ENCODE data around the gene TMEM187. TPM values are rescaled to one million over a fixed set of nuclear protein-coding genes. Genes with fewer than 3 reads are reported as not detected.
A peak's percentile ranks its signal among the peaks of the same experiment; 100 is the strongest.

The TMEM187 gene, protein sequence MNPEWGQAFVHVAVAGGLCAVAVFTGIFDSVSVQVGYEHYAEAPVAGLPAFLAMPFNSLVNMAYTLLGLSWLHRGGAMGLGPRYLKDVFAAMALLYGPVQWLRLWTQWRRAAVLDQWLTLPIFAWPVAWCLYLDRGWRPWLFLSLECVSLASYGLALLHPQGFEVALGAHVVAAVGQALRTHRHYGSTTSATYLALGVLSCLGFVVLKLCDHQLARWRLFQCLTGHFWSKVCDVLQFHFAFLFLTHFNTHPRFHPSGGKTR
- 9.4 and 9.9 TPM in 2 replicates for total RNA-seq (2022)
- Bru-seq, nascent RNA = percentile 44 among the genes with signal in this experiment
- BruChase-seq, experiment 1, labeled RNA remaining after a 6-hour chase = percentile 51 among the genes with signal in this experiment
- BruChase-seq, experiment 2, labeled RNA remaining after a 2-hour chase = percentile 59 among the genes with signal in this experiment
- long read RNA-seq, transcript TMEM187-201 (2 exons, 1,880 nt) = major isoform, 13 of 16 reads
- long read RNA-seq, partial matches to known transcripts = 0 of 16 reads
- long read RNA-seq, other reads (novel, unspliced or antisense) = 3 of 16 reads

DNA sequence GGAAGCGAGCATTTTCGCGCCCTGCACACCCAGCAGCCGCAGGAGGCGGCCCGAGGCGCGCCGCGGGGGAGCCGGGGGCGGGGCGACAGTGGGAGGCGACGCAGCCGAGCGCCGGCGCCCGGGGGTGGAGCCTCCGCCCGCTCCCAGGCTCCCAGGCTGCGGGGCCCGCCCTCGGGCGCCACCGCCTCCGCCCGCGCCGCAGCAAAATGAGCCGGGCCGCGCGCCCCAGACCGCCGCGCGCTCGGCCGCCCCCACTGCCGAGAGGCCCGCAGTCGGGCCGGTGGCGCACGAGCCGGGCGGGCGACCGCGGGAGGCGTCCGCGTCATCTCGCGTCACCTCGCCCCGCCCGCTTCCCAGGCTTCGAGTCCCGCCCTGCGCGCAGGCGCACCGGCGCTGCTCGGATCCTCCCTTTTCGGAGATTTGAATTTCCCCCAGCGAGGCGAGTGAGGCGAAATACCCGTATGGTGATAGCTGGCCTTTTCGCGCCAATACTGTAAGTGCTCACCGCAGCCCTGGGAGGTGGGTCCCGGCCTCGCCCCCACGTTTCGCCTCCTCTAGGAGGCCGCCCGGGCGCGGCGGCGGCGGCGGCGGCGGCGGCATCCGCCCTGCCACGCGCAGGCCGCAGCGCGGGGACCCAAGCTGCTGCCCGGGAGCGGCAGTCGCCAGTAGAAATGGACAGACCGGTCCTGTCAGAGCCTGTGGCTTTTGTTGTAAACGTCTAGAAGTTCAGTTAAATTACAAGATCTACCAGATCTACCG is at the start of gene TMEM187:
TSS of gene TMEM187 (plus strand) at position 387 of the 759 bp plus-strand sequence. CDS start 9,309 bp downstream, outside the sequence.
- no peaks in the 10 kb centered on the region for H3K27me3 Mint-ChIP-seq (ENCODE audit: unreplicated experiment)
- peak within 1 kb of the TSS; percentile 98 for H3K27ac Mint-ChIP-seq (ENCODE audit: unreplicated experiment)
- H3K4me1 Mint-ChIP-seq (ENCODE audit: low read depth, unreplicated experiment) = peaks cover 21% of the 10 kb centered on the region
- H3K4me3 Mint-ChIP-seq (ENCODE audit: low read depth, unreplicated experiment) = peak within 1 kb of the TSS; percentile 89
- H3K36me3 Mint-ChIP-seq (ENCODE audit: insufficient read depth, unreplicated experiment) = peaks cover 58% of the 10 kb centered on the region
- peak; percentile 90 for DNase-seq
- intact Hi-C loops (cut with micrococcal nuclease; ENCODE audit: unreplicated experiment) = no loop called here
- no TSS peak for BruUV-seq (replicated peaks)
- TF ChIP-seq, protein P1, sequence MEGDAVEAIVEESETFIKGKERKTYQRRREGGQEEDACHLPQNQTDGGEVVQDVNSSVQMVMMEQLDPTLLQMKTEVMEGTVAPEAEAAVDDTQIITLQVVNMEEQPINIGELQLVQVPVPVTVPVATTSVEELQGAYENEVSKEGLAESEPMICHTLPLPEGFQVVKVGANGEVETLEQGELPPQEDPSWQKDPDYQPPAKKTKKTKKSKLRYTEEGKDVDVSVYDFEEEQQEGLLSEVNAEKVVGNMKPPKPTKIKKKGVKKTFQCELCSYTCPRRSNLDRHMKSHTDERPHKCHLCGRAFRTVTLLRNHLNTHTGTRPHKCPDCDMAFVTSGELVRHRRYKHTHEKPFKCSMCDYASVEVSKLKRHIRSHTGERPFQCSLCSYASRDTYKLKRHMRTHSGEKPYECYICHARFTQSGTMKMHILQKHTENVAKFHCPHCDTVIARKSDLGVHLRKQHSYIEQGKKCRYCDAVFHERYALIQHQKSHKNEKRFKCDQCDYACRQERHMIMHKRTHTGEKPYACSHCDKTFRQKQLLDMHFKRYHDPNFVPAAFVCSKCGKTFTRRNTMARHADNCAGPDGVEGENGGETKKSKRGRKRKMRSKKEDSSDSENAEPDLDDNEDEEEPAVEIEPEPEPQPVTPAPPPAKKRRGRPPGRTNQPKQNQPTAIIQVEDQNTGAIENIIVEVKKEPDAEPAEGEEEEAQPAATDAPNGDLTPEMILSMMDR (IDR thresholded peaks at IDR 0.05; ENCODE audit: unreplicated experiment) = no peak
- CTCF ChIA-PET = interaction anchor here (1.0 kb wide), 1 partner anchor 46 kb away, joined by 4 read pairs; no protein-coding TSS in a partner anchor
- no peaks in the 10 kb centered on the region for H3K9me3 Mint-ChIP-seq (ENCODE audit: low read depth, unreplicated experiment)

DNA sequence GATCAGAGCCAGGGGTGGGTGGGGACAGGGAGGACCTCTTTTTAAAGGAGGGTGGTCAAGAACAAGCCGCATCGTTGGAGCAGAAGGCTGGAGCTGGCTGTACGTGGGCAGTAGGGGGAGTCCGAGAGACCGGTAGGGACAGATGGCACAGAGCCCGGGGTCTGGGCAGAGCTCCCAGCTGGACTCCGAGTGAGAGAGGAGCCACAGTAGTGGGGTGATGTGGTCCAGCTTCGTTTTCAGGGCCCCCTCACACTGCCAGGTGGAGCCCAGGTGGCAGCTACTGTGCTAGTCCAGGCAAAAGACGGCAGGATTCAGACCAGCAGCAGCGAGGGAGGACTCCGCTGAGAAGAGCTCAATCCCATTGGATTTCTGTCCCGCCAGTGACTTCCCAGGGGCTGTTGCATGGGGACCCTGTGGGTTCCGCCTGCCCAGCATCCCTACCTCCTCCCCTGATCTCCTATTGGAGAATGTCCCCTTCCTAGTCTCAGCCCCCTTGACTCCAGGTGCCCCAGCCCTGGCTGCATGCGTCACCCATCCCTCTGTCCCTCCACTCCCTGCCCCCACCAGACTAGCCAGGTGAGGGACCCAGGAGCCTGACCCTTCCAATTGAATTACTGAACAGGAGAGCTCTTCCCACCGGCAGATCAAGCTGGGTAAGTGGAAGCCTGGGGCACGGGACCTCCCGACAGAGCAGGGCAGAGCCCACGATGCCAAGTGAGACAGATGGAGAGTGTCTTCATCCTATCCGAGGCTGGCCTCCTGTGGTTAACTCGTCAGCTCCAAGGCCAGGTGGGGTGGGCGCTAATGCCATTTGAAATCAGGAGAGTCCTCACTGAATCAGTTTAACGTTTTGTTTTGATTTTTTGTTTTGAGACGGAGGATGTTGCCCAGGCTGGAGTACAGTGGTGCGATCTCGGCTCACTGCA is 49.4 kb upstream of the TMEM187 start:
- Mint-ChIP-seq H3K9me3 (ENCODE audit: low read depth, unreplicated experiment) (no peaks in the 10 kb centered on the region), H3K4me3 (ENCODE audit: low read depth, unreplicated experiment) (no peak overlapping the region), H3K27ac (ENCODE audit: unreplicated experiment) (no peak overlapping the region), H3K36me3 (ENCODE audit: insufficient read depth, unreplicated experiment) (peaks cover 19% of the 10 kb centered on the region), H3K27me3 (ENCODE audit: unreplicated experiment) (peaks cover 34% of the 10 kb centered on the region), H3K4me1 (ENCODE audit: low read depth, unreplicated experiment) (peaks cover 8% of the 10 kb centered on the region)
- peak; percentile 74 for DNase-seq
- intact Hi-C loops (cut with micrococcal nuclease; ENCODE audit: unreplicated experiment) = no loop called here
- BruUV-seq (replicated peaks) = no TSS peak
- TF ChIP-seq, protein P1 (IDR thresholded peaks at IDR 0.05; ENCODE audit: unreplicated experiment) = peak; percentile 59
- CTCF ChIA-PET = interaction anchor here (0.7 to 2.5 kb wide), 7 partner anchors 11 to 699 kb away, joined by 3 to 12 read pairs (median 6); partner anchors contain the start of genes IDH3G and SSR4

DNA sequence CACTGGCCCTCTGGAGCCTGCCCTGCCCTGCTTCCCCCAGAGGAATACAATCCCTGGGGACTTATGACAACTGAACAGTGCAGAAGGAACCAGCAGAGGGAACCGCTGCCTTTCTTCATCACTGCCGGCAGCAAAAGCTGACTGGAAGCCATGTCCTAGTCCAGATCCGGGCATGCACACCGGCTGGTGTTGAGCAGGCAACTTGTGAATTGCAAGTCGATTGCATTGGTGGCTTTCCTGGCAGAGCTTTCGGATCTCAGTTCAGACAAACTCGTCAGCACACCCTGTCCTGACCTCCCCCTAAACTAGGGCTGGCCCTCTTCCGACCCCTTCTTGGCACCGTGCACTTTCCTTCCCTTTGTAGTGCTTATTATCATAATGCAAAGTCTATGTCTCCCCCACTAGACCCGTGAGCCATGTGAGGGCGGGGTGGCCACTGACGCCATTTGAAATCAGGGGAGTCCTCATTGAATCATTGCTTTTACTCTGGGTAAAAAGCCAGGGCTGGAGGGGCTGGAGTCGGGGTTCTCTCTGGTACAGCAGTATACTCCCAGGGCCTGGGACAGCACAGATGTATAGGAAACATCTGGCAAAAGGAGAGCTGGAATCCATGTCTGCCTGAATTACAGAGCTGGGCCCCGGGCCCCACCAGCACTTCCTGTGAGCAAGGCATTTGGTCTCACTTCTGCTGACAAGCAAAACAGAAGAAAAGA is 48.2 kb upstream of the TMEM187 start:
- TF ChIP-seq, protein P1 (IDR thresholded peaks at IDR 0.05; ENCODE audit: unreplicated experiment) = no peak
- Mint-ChIP-seq H3K27me3 (ENCODE audit: unreplicated experiment) (peaks cover 33% of the 10 kb centered on the region), H3K27ac (ENCODE audit: unreplicated experiment) (no peak overlapping the region), H3K36me3 (ENCODE audit: insufficient read depth, unreplicated experiment) (peaks cover 24% of the 10 kb centered on the region), H3K9me3 (ENCODE audit: low read depth, unreplicated experiment) (no peaks in the 10 kb centered on the region), H3K4me3 (ENCODE audit: low read depth, unreplicated experiment) (no peak overlapping the region), H3K4me1 (ENCODE audit: low read depth, unreplicated experiment) (peaks cover 8% of the 10 kb centered on the region)
- intact Hi-C loops (cut with micrococcal nuclease; ENCODE audit: unreplicated experiment) = no loop called here
- no TSS peak for BruUV-seq (replicated peaks)
- DNase-seq = no peak
- CTCF ChIA-PET = interaction anchor here (0.6 to 2.5 kb wide), 2 partner anchors 9 to 24 kb away, joined by 3 to 12 read pairs; no protein-coding TSS in a partner anchor
